Activated CD4-positive, alpha-beta T cell treated with anti-CD3 and anti-CD28 coated beads, Interleukin-2, amount 50 U/mL, for 4 hours (primary cell): ENCODE data around the gene ZBED5.
A peak's percentile ranks its signal among the peaks of the same experiment; 100 is the strongest.
"Not testable (repeated sequence)": the region's sequence is repeated elsewhere in the genome, so short reads cannot be mapped to it uniquely, and the experiment has no call there.

Experiments
- DNase-seq, 2 experiments: peaks; one replicate each; pipeline ENCODE4 v3.0.0-alpha.2; 2020

ZBED5 gene

GRCh38 chr11:10857709-10858438, at the start of gene ZBED5:
ZBED5 (minus strand) TSS chr11:10858053; CDS start chr11:10854945, 3,108 bp downstream.
- peak; percentile 91 to 93 for DNase-seq

GRCh38 chr11:10906521-10906920, 48.7 kb upstream of the ZBED5 start:
- DNase-seq = no peak

GRCh38 chr11:10902301-10903063, 44.6 kb upstream of the ZBED5 start:
- no peak for DNase-seq

GRCh38 chr11:10900681-10901415, 43.0 kb upstream of the ZBED5 start:
- no peak for DNase-seq

GRCh38 chr11:10899121-10899830, 41.4 kb upstream of the ZBED5 start:
- no peak for DNase-seq

GRCh38 chr11:10898763-10899025, 40.8 kb upstream of the ZBED5 start:
- DNase-seq = no peak

- no peak for DNase-seq
Measured at GRCh38 chr11:10898003-10898762, 40.3 kb upstream of the ZBED5 start.

- DNase-seq = no peak
Measured at GRCh38 chr11:10897150-10897549, 39.3 kb upstream of the ZBED5 start.

GRCh38 chr11:10896493-10896892, 38.6 kb upstream of the ZBED5 start:
- DNase-seq = no peak

GRCh38 chr11:10895285-10895684, 37.4 kb upstream of the ZBED5 start:
- no peak for DNase-seq

- DNase-seq = no peak
Measured at GRCh38 chr11:10894666-10895065, 36.8 kb upstream of the ZBED5 start.

GRCh38 chr11:10893714-10894151, 35.9 kb upstream of the ZBED5 start:
- DNase-seq = no peak

GRCh38 chr11:10892250-10892649, 34.4 kb upstream of the ZBED5 start:
- DNase-seq = no peak

- no peak for DNase-seq
Measured at GRCh38 chr11:10891151-10891720, 33.4 kb upstream of the ZBED5 start.

GRCh38 chr11:10890083-10890482, 32.2 kb upstream of the ZBED5 start:
- DNase-seq = not testable (repeated sequence)

- DNase-seq = no peak
Measured at GRCh38 chr11:10887307-10887706, 29.5 kb upstream of the ZBED5 start.

GRCh38 chr11:10886652-10887250, 28.9 kb upstream of the ZBED5 start:
- DNase-seq = no peak

GRCh38 chr11:10885703-10886363, 28.0 kb upstream of the ZBED5 start:
- no peak for DNase-seq

- DNase-seq = not testable (repeated sequence)
Measured at GRCh38 chr11:10884292-10884691, 26.4 kb upstream of the ZBED5 start.

- DNase-seq = no peak
Measured at GRCh38 chr11:10881892-10882291, 24.0 kb upstream of the ZBED5 start.
